HG02852 (cell line): ENCODE results near the gene DOCK2.
"Not testable (repeated sequence)": the region's sequence is repeated elsewhere in the genome, so short reads cannot be mapped to it uniquely, and the experiment has no call there.

Experiments used
- ATAC-seq: cut with Tn5 transposase; IDR thresholded peaks from one replicate; pipeline ENCODE4 v1.9.1; 2021; ENCODE audit warnings: mild to moderate bottlenecking, moderate library complexity; ENCODE audit not compliant: unreplicated experiment

DOCK2 gene

DNA sequence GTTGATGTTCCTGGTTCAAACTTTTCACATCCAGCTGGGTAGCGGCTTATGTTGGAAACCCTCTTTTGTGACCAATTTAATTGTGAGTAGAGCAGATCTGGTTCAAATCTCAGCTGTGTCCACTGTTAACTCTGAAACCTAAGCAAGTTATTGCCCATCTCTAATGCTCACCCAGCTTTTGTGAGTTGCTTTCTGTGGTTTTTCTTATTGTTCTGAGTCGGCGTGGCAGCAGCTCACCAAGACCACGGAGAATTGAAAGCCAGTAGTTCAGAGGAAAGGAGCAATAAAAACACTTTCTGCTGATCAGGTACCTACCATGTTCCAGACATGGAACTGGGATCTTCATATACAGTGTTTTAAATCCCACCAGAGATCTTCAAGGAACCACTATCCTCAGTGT lies 114.4 kb downstream of the DOCK2 start:
- ATAC-seq: no peak

DNA sequence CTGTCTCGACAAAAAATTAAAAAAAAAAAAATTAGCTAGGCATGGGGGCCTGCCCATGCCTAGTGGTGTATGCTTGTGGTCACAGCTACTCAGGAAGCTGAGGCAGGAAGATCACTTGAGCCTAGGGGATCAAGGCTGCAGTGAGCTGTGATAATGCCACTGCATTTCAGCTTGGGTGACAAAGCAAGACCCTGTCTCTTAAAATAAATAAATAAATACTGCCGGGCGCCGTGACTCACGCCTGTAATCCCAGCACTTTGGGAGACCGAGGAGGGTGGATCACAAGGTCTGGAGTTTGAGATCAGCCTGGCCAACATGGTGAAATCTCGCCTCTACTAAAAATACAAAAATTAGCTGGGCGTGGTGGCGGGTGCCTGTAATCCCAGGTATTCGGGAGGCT lies 115.5 kb downstream of the DOCK2 start:
- not testable (repeated sequence) for ATAC-seq

DNA sequence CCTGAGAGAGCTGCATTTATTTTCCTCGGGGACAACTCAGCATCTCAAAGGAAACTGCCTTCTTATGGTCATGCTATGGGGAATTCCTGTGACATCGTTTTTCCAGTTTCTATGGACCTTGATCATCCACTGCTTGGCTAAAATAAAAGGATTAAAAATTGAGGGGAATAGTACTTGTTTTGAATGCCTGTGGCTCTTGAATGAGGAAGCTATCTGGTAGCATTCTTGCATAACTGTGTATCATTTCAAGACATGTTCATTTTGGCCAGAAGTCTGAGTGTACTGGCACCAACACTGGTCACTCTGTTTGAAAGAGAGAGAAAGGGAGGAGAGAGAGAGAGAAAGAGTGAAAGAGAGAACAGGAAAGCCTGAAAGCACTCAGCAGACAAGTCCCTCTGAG lies 116.7 kb downstream of the DOCK2 start:
- no peak for ATAC-seq

DNA sequence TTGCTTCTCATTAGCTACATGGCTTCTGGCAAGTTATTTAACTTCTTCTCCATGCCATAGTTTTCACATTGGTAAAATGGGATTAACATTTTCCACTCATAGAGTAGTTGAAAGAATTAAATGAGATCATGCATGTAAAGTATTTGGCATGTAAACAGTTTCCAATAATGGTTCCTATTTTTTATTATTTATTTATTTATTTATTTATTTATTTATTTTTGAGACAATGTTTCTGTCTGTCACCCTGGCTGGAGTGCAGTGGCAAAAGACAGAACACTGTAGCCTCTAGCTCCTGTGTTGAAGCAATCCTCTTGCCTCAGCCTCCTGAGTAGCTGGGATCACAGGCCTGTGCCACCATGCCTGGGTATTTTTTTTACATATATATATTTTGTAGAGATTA lies 117.7 kb downstream of the DOCK2 start:
- no peak for ATAC-seq

DNA sequence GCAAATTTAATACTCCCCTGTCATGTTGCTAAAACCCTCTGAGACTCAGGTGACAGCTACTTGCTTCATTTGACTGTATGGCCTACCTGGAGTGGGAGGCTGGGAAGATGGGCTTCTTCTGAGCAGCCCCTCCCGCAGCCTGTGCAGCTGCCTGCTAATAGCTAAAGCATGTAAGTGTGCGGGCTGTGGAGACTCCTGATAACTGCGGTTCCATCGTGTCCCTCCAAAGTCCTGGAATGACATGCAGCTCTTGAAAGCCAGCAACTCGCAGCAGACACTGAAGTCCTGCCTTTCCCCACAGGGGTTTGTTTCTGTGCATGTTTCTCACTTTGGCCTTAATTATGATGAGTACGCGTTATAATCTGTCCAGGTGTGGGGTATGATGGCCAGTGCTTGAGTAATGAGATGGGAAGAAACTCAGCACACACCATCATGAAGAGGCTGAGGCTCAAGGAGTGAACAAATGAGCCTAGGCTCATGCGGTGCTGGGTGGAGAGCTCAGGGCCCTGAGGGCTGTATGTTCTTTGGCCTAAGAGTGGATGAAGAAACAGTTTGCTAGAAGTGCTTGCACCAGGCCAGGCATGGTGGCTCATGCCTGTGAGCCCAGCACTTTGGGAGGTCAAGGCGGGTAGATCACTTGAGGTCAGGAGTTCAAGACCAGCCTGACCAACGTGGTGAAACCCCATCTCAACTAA lies 119.1 kb downstream of the DOCK2 start:
- no peak for ATAC-seq

DNA sequence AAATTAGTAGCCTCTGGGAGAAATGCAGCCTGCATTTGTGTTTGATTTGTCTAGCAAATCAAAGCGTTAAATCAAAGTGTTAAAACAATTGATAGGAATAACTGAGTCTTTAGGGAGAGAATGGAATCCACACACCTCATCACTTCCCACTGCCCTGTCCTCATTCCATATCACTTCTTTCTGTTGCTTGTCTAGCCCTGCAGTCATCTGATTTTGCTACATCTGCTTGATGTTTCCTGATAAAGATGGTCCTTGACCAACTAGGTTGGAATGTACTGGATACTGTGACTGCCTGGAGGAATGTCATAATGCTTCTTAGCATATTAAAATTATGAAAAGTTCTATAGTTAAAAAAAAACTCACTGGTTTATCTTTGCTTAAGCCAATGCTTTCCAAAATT lies 119.9 kb downstream of the DOCK2 start:
- ATAC-seq: no peak

DNA sequence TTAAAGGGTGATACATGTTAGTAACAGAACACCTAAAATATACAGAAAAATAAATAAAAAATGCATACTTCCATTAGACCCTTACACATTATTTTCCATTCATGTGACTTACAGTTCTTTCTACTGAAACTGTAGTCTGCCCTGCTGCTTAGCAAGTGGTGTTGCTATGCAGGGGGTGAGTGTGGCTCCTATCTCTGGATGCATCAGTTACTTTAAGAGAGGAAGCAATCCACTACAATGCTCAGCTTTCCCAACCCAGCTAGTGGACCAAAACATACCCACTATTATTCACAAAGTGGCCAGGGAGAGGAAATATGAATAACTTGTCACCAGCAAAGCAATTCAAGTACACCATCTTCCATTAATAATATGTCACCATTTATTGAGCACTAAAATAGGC lies 121.8 kb downstream of the DOCK2 start:
- ATAC-seq: no peak

DNA sequence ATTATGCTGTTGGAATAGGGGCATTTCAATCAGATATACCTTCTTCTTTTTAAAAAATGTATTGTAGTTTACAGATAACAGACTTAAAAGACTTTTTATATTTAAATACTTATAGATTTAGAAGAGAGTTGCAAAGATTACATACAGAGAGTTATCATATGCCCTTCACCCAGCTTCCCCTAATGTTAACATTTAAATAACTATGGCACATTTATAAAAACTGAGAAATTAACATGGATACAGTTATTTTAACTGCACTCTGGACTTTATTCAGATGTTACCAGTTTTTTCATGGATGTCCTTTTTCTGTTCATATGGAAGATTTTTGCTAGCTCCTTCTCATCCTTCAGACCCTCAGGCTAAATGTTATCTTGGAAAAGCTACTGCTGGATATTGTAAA lies 123.2 kb downstream of the DOCK2 start:
- no peak for ATAC-seq

DNA sequence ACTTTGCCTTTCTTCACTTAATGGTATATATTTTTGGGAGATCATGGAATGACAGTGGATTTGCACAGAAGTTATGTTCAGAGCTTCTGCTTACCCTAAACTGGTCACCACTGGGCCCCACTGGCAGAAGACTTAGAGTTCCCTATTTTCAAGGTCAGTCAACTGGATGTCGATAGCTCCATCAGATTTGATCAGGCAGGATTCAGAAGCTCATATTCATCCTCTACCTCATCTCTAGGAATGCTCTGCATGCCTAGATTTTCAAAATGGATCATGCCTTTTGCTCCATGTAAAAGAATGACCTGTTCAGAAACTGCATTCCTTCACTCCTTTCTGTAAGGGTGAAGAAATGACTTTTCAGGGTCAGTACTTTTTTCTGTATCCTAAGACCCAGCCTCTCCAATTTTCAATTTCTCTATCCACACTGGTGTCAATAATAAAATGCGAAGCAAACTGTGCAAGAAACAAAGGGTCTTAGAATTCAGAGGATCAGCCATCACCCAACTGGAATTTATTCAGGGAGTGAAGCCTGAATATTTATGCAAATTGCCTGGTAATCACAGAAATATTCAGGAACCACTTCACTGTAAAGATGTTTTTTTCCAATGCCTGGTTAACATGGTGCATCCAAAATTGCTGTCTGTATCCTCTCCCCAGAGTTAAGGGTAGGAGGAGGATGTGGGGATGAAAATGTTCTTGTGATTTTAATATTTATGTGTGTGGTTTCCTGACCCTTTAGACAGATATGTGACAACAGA lies 125.4 kb downstream of the DOCK2 start:
- no peak for ATAC-seq

DNA sequence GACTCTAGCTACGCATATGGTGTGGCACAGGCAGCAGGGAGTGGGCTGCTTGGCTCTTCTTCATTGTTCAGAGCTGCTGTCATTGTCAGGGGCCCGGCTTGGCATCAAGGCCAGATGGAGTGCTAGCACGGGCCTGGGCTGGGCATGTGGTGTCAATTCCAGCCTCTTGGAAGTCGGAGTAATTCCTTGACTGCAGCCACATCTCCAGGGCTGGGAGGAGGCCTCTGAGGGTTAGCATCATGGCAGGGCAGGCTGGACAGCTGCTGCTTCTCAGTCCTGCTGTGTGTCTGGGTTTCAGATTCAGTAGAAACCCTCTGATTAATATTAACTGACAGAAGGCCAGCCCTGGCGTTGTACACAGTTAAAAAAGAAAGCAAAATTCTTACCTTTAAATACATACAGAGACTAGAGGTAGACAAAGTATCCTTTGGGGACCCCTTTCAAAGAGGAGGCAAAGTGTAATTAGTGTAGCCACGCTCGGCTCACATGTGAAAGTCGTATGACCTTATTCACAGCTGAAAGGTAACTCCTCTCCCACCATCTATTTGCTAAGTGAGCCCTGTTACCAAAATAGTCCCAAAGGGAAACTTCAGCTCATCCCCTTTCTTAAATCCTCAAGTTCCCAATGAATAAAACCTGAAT lies 126.4 kb downstream of the DOCK2 start:
- peak; percentile 61 for ATAC-seq

DNA sequence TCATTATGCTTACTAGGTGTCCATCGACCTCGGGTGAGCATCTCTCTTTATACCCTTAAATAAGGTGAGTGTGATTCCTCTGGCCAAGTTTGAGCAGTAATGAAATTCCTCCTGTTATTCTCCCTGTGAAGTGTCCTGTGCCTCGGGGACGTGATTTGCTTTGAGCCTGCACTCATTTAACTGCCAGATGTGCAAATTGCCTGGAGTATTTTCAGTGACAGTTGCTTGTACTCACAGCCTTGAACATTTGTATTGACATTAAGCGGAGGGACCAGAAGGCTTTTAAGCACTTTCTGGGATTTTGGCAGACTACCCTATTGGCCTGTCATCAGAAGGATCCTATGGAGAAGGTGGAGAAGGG lies 126.9 kb downstream of the DOCK2 start:
- ATAC-seq: no peak

DNA sequence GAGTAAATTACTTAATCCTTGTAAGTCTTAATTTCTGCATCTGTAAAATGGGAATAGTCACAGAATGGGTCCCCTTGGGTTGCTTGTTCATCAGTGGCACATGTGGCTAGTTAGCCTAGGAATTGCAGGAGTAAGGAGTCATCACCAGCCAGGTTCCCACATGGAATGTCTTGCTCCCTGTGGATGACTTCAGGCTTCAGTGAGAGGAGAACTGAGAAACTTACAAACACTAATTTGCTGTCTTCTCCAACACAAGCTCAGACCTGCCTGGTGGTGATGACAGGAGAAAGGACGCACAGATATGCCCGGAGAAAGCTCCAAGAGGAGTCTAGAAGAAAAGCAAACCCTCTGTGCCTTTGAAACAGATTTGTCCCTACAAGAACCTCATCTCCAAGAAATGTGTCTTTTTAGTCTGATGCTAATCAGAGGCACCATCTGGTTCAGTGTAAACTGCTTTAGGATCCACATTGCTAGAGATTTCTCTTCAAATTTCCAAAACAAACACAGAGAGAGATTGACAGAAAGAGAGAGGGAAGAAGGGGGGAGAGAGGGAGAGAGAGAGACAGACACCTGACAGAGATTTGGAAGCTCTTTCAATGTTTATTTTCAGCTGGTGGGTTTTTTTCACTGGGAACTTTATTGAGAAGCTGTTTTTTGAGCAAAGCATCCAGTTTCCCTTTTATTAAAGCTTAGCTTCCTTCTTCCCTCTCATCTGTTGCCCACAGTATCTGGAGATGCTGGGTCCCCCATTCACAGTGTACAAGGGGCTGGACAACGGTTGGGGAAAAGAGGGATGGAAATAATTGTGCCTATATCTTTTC lies 128.3 kb downstream of the DOCK2 start:
- ATAC-seq: no peak

DNA sequence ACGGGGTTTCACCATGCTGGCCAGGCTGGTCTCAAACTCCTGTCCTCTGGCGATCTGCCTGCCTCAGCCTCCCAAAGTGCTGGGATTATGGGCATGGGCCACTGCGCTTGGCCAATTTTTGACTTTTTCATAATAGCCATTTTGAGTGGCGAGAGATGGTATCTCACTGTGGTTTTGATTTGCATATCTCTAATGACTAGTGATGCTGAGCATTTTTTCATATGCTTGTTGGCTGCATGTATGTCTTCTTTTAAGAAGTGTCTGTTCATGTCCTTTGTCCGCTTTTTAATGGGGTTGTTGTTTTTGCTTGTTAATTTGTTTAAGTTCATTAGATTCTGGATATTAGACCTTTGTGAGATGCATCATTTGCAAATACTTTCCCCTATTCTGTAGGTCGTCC lies 129.9 kb downstream of the DOCK2 start:
- ATAC-seq: not testable (repeated sequence)

DNA sequence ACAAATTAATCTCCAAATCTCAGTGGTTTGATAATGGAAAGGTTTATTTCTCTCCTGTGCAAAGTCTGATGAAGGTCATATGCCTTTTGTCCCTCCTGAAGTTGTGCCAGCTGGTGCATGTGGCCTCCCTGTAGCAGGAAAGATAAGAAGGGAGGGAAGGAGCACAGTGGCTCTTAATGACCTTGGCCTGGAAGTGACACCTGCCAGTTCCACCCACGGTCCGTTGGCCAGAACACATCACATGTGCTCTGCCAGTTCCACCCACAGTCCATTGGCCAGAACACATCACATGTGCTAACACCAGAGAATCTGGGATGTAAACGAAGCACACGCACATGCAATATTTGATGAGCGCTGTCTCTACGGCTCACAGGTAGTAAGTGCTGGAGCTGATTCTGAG lies 130.9 kb downstream of the DOCK2 start:
- ATAC-seq: no peak

DNA sequence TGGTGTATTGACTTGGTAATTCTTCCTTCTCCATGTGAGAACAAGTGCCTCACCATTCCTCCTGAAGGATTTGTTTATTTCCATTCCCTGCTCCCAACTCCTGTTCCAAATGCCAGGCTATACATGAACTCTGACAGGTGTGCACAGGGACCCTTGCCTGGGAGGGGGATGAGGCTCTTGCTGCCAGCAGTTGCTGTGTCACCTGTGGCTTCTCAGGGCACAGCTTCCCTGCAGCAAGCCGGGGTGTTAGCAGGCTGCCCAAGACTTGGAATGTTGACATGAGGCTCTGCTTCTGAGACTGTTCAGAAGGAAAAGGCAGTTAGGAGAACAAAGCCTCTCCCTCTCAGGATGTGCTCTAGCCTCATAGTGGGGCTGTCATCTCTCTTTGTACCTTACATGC lies 131.3 kb downstream of the DOCK2 start:
- ATAC-seq: no peak

DNA sequence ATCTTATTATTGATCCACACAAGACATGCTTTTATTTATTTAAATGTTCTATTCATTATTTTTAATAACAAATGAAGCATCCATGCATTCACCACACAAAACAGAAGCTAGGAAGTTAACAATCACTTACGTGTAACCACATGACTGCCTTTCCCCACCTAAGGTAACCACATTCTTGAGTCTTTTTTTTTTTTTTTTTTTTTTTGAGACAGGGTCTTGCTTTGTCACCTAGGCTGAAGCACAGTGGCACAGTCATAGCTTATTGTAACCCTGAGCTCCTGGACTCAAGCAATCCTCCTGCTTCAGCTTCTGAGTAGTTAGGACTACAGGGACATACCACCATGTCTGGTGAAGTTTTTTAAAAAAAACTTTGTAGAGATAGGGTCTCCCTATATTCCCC lies 133.0 kb downstream of the DOCK2 start:
- ATAC-seq: no peak

DNA sequence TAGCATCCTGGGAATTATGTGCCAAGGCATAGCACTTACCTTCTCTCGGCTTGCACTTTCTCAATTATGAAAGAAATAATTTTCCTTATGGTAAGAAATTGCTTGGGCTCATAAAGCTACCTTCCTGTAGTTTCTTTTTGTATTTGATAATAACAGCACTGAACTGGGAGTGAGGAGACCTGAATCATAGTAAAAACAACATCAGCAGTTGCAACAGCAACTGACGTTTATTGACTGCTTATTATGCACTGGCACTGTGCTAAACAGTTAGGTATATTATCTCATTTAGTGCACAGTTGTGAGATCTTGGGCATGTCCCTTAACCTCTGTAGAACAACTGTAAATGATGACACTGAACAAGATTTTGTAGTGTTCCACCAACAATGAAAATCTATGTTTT lies 135.2 kb downstream of the DOCK2 start:
- no peak for ATAC-seq

DNA sequence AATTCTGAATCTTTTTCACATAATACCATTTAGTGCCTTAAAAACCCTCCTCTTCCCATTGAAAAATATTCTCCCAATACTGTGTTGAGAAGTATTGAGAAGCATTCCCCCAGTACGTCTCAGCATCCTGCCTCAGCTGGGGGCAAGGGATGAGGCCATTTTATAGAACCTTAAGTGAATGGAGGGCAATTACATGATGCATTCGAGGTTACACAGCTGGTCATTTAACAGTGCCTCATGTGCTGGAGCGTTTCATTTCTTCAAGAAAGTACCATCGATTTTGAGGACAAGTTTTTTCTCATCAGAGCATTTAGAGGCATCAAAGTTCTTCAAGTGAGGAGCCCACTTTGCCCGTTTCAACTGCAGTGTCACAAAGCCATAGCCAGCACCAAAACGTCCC lies 135.6 kb downstream of the DOCK2 start:
- no peak for ATAC-seq

DNA sequence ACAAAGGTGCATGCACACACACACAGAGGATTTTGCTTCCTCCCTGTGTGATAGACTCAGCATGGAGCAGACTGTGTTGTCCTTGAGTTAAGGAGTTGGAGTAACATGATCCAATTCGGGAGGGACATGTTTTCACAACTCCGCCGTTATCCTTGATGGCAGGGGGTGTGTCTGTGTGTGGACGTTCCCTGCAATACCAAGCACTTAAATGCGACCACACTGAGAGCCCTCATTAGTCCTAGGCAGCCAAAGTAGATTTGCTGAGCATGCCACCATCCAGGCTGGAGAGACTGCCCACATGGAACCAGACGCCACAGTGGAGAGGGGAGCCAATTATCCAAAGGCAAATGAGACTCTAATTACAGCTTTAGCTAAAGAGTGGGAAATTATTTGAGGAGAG lies 140.1 kb downstream of the DOCK2 start:
- no peak for ATAC-seq

DNA sequence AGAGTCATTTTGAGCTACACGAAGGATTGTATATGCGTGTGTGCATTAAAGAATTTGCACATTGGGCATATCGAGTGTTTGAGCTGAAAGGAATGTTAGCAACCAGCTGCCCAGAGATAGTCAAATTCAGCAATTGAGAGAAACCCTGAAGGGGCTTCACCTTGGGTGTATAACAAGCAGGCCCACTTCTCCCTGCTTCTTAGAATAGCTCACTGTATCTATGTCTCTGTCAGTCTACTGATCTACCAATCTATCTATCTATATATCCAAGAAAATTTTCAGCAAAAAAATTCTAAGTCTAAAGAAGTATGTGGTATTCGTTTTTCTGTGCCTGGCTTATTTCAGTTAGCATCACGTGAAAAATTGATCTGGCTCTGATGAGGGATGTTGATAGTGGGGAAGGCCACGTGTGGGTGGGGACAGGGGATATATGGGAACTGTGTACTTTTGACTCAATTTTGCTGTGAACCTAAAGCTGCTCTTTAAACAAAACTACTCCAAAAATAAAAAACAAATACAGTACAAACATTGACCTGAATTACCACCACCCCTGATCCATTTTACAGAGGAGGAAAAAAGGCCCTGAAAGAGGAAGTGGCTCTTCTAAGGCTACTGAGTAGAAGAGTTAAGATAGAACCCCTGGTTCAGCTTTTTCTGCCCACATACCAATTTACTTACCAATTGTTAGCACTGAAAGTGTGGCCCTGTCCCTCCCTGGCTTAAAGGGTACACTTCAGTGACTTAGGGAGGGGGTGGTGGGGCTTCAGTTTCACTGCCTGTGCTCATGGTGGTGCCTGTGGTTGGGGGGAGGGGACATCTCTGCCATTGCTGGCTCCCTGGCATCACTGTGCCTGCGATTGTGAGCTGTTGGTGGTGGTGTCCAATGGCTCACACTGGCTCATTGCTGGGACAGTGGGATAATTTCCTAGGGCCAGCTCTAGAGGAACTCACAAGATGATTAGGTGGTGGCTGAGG lies 141.8 kb downstream of the DOCK2 start:
- ATAC-seq: peak; percentile 89
